CD4-positive, alpha-beta T cell treated with Interleukin-12 subunit alpha and Interleukin-12 subunit beta, for 1 hour (primary cell): ENCODE data around the gene POTEF.
A peak's percentile ranks its signal among the peaks of the same experiment; 100 is the strongest.
"Not testable (repeated sequence)": the region's sequence is repeated elsewhere in the genome, so short reads cannot be mapped to it uniquely, and the experiment has no call there.

Source experiments
- DNase-seq: peaks from one replicate; pipeline ENCODE4 v3.0.0-alpha.2; 2020

Gene POTEF

GRCh38 chr2:130129120-130129829, at the start of gene POTEF:
POTEF (minus strand) TSS chr2:130129222; CDS start chr2:130120515, 8,707 bp downstream.
- DNase-seq = not testable (repeated sequence)

GRCh38 chr2:130174866-130175265, 45.8 kb upstream of the POTEF start:
- DNase-seq = not testable (repeated sequence)

GRCh38 chr2:130169896-130170295, 40.9 kb upstream of the POTEF start:
- DNase-seq = no peak

GRCh38 chr2:130169163-130169562, 40.1 kb upstream of the POTEF start:
- not testable (repeated sequence) for DNase-seq

GRCh38 chr2:130166611-130167010, 37.6 kb upstream of the POTEF start:
- not testable (repeated sequence) for DNase-seq

GRCh38 chr2:130165293-130166016, 36.4 kb upstream of the POTEF start:
- DNase-seq = no peak

- no peak for DNase-seq
Observed at GRCh38 chr2:130162968-130163367, 33.9 kb upstream of the POTEF start.

- not testable (repeated sequence) for DNase-seq
Observed at GRCh38 chr2:130162486-130162885, 33.5 kb upstream of the POTEF start.

GRCh38 chr2:130160838-130161705, 32.0 kb upstream of the POTEF start:
- not testable (repeated sequence) for DNase-seq

GRCh38 chr2:130160131-130160530, 31.1 kb upstream of the POTEF start:
- no peak for DNase-seq

- not testable (repeated sequence) for DNase-seq
Observed at GRCh38 chr2:130159376-130159775, 30.4 kb upstream of the POTEF start.

GRCh38 chr2:130158631-130159030, 29.6 kb upstream of the POTEF start:
- DNase-seq = no peak

GRCh38 chr2:130157825-130158514, 28.9 kb upstream of the POTEF start:
- not testable (repeated sequence) for DNase-seq

GRCh38 chr2:130157354-130157753, 28.3 kb upstream of the POTEF start:
- DNase-seq = not testable (repeated sequence)

GRCh38 chr2:130156624-130157004, 27.6 kb upstream of the POTEF start:
- no peak for DNase-seq

GRCh38 chr2:130155956-130156623, 27.1 kb upstream of the POTEF start:
- DNase-seq = peak; percentile 6

GRCh38 chr2:130154773-130155765, 26.0 kb upstream of the POTEF start:
- no peak for DNase-seq

GRCh38 chr2:130154423-130154770, 25.4 kb upstream of the POTEF start:
- DNase-seq = not testable (repeated sequence)

- DNase-seq = not testable (repeated sequence)
Observed at GRCh38 chr2:130153721-130154422, 24.9 kb upstream of the POTEF start.
